ENCODE results near the gene RILPL1.

DNA sequence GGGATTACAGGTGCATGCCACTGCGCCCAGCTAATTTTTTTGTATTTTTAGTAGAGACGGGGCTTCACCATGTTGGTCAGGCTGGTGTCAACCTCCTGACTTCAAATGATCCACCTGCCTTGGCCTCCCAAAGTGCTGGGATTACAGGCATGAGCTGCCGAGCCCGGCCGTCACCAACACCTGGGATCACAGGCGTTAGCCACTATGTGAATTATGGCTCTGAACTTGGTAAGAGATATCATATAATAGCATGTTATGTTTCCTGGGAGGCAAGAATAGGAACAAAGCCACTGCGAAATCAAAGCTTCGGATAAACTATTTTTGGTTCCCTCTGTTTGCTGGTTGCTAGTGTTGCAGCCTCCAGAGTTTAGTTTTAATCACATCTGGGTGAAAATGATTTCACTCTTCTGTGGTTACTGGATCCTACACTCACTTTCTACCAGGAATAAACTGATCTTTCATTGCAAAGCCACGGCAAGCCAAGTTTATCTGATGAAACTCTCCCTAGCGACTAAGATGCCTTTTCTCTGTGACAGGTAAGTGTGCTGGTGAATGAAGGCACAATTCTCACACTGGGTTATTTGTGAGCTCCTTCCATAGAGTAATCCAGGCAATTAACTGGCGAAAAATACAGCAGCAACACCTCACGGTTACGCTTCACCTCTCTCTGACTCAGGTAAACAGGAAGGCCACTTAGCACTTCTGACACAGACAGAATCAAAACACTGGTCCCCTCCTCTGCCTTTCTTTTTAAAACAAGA is 58.9 kb downstream of the RILPL1 start:
- TF ChIP-seq POLR2A (IDR thresholded peaks at IDR 0.05; ENCODE audit: low read depth, low read length) (no peak), POLR2AphosphoS5 (IDR thresholded peaks at IDR 0.05; ENCODE audit: low read depth, low read length) (no peak), TAF1 (IDR thresholded peaks at IDR 0.05; ENCODE audit: low read depth, low read length) (no peak), SPI1 (IDR thresholded peaks at IDR 0.05; ENCODE audit: low read depth, low read length) (no peak)
